PFSK-1 (cell line): ENCODE data around the gene CLTA.

Experiments used
- POLR2AphosphoS5 ChIP-seq: IDR thresholded peaks from 2 replicates; pipeline ENCODE4 v1.6.1; 2012; ENCODE audit warnings: low read depth, mild to moderate bottlenecking, control low read depth, low read length, moderate library complexity
- REST ChIP-seq, 2 experiments: IDR thresholded peaks; 2 replicates each; pipeline versions ENCODE4 v1.6.1 to v1.8.0; 2011 to 2012; ENCODE audit warnings: low read depth in 2 of 2, low read length in 2 of 2, control low read depth in 1 of 2, inconsistent platforms in 1 of 2, mild to moderate bottlenecking in 1 of 2, moderate library complexity in 1 of 2; ENCODE audit not compliant: insufficient read depth in 1 of 2
- SIN3A ChIP-seq: IDR thresholded peaks from 2 replicates; pipeline ENCODE4 v1.6.1; 2012; ENCODE audit warnings: mild to moderate bottlenecking, low read length, moderate library complexity, borderline replicate concordance; ENCODE audit not compliant: insufficient read depth
- TAF1 ChIP-seq: IDR thresholded peaks from 2 replicates; pipeline ENCODE4 v1.6.1; 2012; ENCODE audit warnings: low read length, control low read depth, borderline replicate concordance; ENCODE audit not compliant: insufficient read depth

GRCh38 chr9:36156116-36156515 lies 34.6 kb upstream of the CLTA start:
- no peak for TF ChIP-seq SIN3A
- no peak for TF ChIP-seq POLR2AphosphoS5
- TF ChIP-seq REST (IDR thresholded peaks at IDR 0.05; ENCODE audit: insufficient read depth in 1 of 2, low read depth in 2 of 2, low read length in 2 of 2), result no peak
- TF ChIP-seq TAF1, result no peak
